Neural progenitor cell (in vitro differentiated cells): Measurements from ENCODE around the gene MEGF6. TPM values are rescaled to one million over a fixed set of nuclear protein-coding genes. Genes with fewer than 3 reads are reported as not detected.
"Not testable (repeated sequence)": the region's sequence is repeated elsewhere in the genome, so short reads cannot be mapped to it uniquely, and the experiment has no call there.

Experiments used
- DNase-seq: peaks from one replicate; pipeline ENCODE4 v3.0.0-alpha.2; 2016; ENCODE audit warnings: low spot score
- H2AFZ ChIP-seq: fragments of 200-600 bp; sonication (generic); replicated peaks from 2 replicates; pipeline ENCODE4 v1.6.1; 2016; ENCODE audit warnings: antibody characterized with exemption
- H3F3A ChIP-seq: fragments of 200-600 bp; sonication (generic); 2 replicates; pipeline ENCODE4 v1.6.1; 2016; ENCODE audit warnings: antibody characterized with exemption, low read depth
- H3K27ac ChIP-seq: fragments of 200-600 bp; sonication (generic); 2 replicates; pipeline ENCODE4 v1.5.1; 2016; ENCODE audit warnings: mild to moderate bottlenecking
- H3K27me3 ChIP-seq: fragments of 200-600 bp; sonication (generic); 2 replicates; pipeline ENCODE4 v1.6.1; 2016; ENCODE audit warnings: mild to moderate bottlenecking, moderate library complexity
- H3K36me3 ChIP-seq: fragments of 200-600 bp; sonication (generic); 2 replicates; pipeline ENCODE4 v1.5.1; 2016
- H3K4me1 ChIP-seq: fragments of 200-600 bp; sonication (generic); 2 replicates; pipeline ENCODE4 v1.6.1; 2016; ENCODE audit warnings: mixed run types
- H3K4me2 ChIP-seq: fragments of 200-600 bp; sonication (generic); 2 replicates; pipeline ENCODE4 v1.6.1; 2016
- H3K4me3 ChIP-seq: fragments of 200-600 bp; sonication (generic); 2 replicates; pipeline ENCODE4 v1.5.1; 2016
- H3K79me2 ChIP-seq: fragments of 200-600 bp; sonication (generic); 2 replicates; pipeline ENCODE4 v1.6.1; 2016; ENCODE audit warnings: low read depth
- H3K9ac ChIP-seq: fragments of 200-600 bp; sonication (generic); 2 replicates; pipeline ENCODE4 v1.6.1; 2016
- H3K9me3 ChIP-seq: fragments of 200-600 bp; sonication (generic); 2 replicates; pipeline ENCODE4 v1.5.1; 2016; ENCODE audit warnings: low read depth
- H4K20me1 ChIP-seq: fragments of 200-600 bp; sonication (generic); 2 replicates; pipeline ENCODE4 v1.6.1; 2016; ENCODE audit warnings: low read depth
- H3K27ac Mint-ChIP-seq: 3 replicates; pipeline ENCODE4 v1.8.0; 2021; ENCODE audit warnings: mixed read lengths
- H3K27me3 Mint-ChIP-seq: 2 replicates; pipeline ENCODE4 v1.8.0; 2022; ENCODE audit warnings: low read depth, mild to moderate bottlenecking, inconsistent platforms, moderate library complexity, mixed read lengths; ENCODE audit not compliant: insufficient read depth
- H3K36me3 Mint-ChIP-seq: 3 replicates; pipeline ENCODE4 v1.8.0; 2021; ENCODE audit warnings: mixed read lengths
- H3K4me1 Mint-ChIP-seq: 3 replicates; pipeline ENCODE4 v1.8.0; 2021; ENCODE audit warnings: mixed read lengths
- H3K4me3 Mint-ChIP-seq: 3 replicates; pipeline ENCODE4 v1.8.0; 2021; ENCODE audit warnings: mild to moderate bottlenecking, moderate library complexity, mixed read lengths
- H3K9me3 Mint-ChIP-seq: 3 replicates; pipeline ENCODE4 v1.8.0; 2020; ENCODE audit warnings: mixed read lengths
- EZH2 ChIP-seq: fragments of 200-600 bp; sonication (generic); IDR thresholded peaks from 2 replicates; pipeline ENCODE4 v1.6.1; 2017; ENCODE audit warnings: antibody characterized with exemption, mild to moderate bottlenecking, moderate library complexity
- EZH2phosphoT487 ChIP-seq: fragments of 200-600 bp; sonication (generic); IDR thresholded peaks from 2 replicates; pipeline ENCODE4 v1.6.1; 2017; ENCODE audit warnings: antibody characterized with exemption
- total RNA-seq: library from RNA; depleted of rRNA; stranded (reverse); fragments of >200 nt; gene quantifications from 2 replicates; pipeline ENCODE4 v1.2.3, GENCODE V29; 2015; ENCODE audit warnings: low replicate concordance
- TF ChIP-seq, protein P1 (sequence below): fragments of 200-600 bp; sonication (generic); IDR thresholded peaks from 2 replicates; pipeline ENCODE4 v1.5.1; 2017; ENCODE audit warnings: antibody characterized with exemption, mild to moderate bottlenecking

MEGF6 gene
- total RNA-seq, 1 donor from 2014 or later, result 1.7 TPM

DNA sequence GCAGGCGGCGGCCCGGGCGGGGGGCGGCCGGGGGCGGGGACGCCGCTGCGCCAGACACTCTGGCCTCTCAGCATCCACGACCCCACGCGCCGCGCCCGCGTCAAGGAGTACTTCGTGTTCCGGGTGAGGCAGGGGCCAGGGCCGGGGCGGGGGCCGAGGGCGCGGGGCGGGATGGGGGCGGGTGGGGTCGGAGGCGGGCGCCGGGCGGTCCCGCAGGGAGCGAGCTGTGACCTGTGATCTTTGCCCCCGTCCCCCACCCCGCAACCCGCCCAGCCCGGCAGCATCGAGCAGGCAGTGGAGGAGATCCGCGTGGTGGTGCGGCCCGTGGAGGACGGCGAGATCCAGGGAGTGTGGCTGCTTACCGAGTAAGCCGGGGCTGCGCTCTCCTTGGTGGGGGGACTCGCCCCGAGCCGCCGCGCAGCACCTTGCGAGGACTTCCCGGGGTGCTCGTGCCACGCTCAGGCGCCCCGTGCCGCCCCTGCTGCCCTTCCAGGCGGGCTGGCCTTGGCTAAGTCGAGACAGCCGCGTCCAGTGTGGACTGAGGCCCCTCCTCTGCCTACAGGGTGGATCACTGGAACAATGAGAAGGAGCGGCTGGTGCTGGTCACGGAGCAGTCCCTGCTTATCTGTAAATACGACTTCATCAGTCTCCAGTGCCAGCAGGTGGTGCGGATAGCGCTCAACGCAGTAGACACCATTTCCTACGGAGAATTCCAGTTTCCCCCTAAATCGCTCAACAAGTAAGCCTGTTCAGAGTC is 14.0 kb upstream of the MEGF6 start:
- peaks cover 4% of the 10 kb centered on the region for H3K36me3 Mint-ChIP-seq
- Histone ChIP-seq H2AFZ (no peak overlapping the region), H4K20me1 (peaks cover 6% of the 10 kb centered on the region), H3F3A (no peaks in the 10 kb centered on the region), H3K79me2 (peaks cover 10% of the 10 kb centered on the region), H3K27me3 (peaks cover 15% of the 10 kb centered on the region), H3K4me3 (peak overlapping the region; percentile 81), H3K9ac (peak overlapping the region; percentile 77), H3K4me1 (peaks cover 13% of the 10 kb centered on the region), H3K36me3 (no peaks in the 10 kb centered on the region), H3K9me3 (no peaks in the 10 kb centered on the region), H3K27ac (no peak overlapping the region), H3K4me2 (peak overlapping the region; percentile 100)
- H3K27me3 Mint-ChIP-seq, result peaks cover 3% of the 10 kb centered on the region
- no peak for TF ChIP-seq EZH2phosphoT487
- TF ChIP-seq, protein P1, sequence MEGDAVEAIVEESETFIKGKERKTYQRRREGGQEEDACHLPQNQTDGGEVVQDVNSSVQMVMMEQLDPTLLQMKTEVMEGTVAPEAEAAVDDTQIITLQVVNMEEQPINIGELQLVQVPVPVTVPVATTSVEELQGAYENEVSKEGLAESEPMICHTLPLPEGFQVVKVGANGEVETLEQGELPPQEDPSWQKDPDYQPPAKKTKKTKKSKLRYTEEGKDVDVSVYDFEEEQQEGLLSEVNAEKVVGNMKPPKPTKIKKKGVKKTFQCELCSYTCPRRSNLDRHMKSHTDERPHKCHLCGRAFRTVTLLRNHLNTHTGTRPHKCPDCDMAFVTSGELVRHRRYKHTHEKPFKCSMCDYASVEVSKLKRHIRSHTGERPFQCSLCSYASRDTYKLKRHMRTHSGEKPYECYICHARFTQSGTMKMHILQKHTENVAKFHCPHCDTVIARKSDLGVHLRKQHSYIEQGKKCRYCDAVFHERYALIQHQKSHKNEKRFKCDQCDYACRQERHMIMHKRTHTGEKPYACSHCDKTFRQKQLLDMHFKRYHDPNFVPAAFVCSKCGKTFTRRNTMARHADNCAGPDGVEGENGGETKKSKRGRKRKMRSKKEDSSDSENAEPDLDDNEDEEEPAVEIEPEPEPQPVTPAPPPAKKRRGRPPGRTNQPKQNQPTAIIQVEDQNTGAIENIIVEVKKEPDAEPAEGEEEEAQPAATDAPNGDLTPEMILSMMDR, result no peak
- TF ChIP-seq EZH2, result no peak
- no peak overlapping the region for H3K27ac Mint-ChIP-seq
- DNase-seq, result peak; percentile 77
- peaks cover 17% of the 10 kb centered on the region for H3K4me1 Mint-ChIP-seq
- peak overlapping the region; percentile 96 for H3K4me3 Mint-ChIP-seq
- no peaks in the 10 kb centered on the region for H3K9me3 Mint-ChIP-seq

GRCh38 chr1:3624200-3625136 is 13.2 kb upstream of the MEGF6 start, which contains the start of gene TPRG1L:
Gene TPRG1L (plus strand): TSS chr1:3625015. CDS start chr1:3625073, 58 bp downstream.
- Histone ChIP-seq H3K27ac (no peak within 1 kb of the TSS), H3K9ac (peak within 1 kb of the TSS; percentile 77), H2AFZ (peak within 1 kb of the TSS; percentile 75), H3K36me3 (no peaks in the 10 kb centered on the region), H3K79me2 (peaks cover 10% of the 10 kb centered on the region), H3K27me3 (peaks cover 21% of the 10 kb centered on the region), H3K4me2 (peak within 1 kb of the TSS; percentile 100), H4K20me1 (peaks cover 6% of the 10 kb centered on the region), H3K4me3 (peak within 1 kb of the TSS; percentile 81), H3K9me3 (no peaks in the 10 kb centered on the region), H3K4me1 (peaks cover 13% of the 10 kb centered on the region), H3F3A (no peaks in the 10 kb centered on the region)
- Mint-ChIP-seq H3K27ac (peak within 1 kb of the TSS; percentile 34), H3K27me3 (peaks cover 3% of the 10 kb centered on the region), H3K4me3 (peak within 1 kb of the TSS; percentile 96), H3K36me3 (peaks cover 4% of the 10 kb centered on the region), H3K4me1 (peaks cover 17% of the 10 kb centered on the region), H3K9me3 (no peaks in the 10 kb centered on the region)
- no peak for TF ChIP-seq EZH2phosphoT487
- peak; percentile 100 for DNase-seq

DNA sequence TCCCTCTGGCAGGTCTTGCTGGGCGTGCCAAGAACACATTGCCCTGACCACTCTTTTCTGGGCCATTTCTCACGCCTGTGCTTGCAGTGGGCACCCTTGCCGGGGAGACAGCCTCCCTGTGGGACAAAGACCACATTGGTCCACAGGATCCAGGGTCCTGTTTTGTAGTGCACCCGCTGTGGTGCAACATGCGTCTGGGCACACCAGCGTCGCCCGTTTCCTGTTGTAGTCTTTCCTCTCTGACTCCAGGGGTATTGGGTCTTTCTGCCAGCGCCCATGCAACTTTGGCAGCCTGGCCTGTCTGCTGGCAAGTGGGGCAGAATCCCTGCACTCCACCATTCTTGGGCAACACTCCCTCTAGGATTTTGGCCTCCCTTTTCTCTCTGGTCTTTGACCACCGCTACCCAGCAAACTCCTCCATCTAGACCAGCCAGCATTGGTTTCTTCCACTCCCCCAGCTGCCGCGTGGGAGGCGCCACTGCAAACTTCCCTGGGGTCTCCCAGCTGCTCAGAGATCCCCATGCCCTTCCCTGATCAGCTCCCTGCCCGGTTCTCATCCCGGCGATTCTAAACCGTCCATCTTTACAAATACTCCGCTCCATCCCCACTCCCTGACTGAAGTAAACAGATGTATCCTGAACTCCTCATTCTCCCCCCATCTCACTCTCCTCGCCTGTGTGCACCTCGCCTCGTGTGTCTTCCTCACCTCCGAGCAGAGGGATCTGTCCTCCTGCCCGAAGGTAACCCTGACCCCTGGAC is 12.3 kb upstream of the MEGF6 start:
- Histone ChIP-seq H3K9me3 (no peaks in the 10 kb centered on the region), H3K4me3 (peak overlapping the region; percentile 81), H4K20me1 (peaks cover 6% of the 10 kb centered on the region), H3K9ac (peak overlapping the region; percentile 65), H3K27me3 (peaks cover 21% of the 10 kb centered on the region), H2AFZ (peak overlapping the region; percentile 75), H3K4me2 (peak overlapping the region; percentile 99), H3F3A (no peaks in the 10 kb centered on the region), H3K27ac (no peak overlapping the region), H3K36me3 (no peaks in the 10 kb centered on the region), H3K79me2 (peaks cover 10% of the 10 kb centered on the region), H3K4me1 (peaks cover 13% of the 10 kb centered on the region)
- Mint-ChIP-seq H3K9me3 (no peaks in the 10 kb centered on the region), H3K36me3 (peaks cover 2% of the 10 kb centered on the region), H3K4me3 (peak overlapping the region; percentile 96), H3K27ac (no peak overlapping the region), H3K4me1 (peaks cover 22% of the 10 kb centered on the region), H3K27me3 (peaks cover 7% of the 10 kb centered on the region)
- no peak for DNase-seq
- TF ChIP-seq EZH2, result no peak
- TF ChIP-seq EZH2phosphoT487, result no peak
- TF ChIP-seq, protein P1, result no peak

- H3K36me3 ChIP-seq, H3K4me3 ChIP-seq, DNase-seq, H3K9ac ChIP-seq, H3K27me3 Mint-ChIP-seq, H3K9me3 ChIP-seq, H3K27ac ChIP-seq, H3K9me3 Mint-ChIP-seq, H4K20me1 ChIP-seq, H3K36me3 Mint-ChIP-seq, H3K4me2 ChIP-seq, H3F3A ChIP-seq, H3K27ac Mint-ChIP-seq, H2AFZ ChIP-seq: not testable (repeated sequence)
- Mint-ChIP-seq H3K4me3 (peak overlapping the region; percentile 96), H3K4me1 (peaks cover 22% of the 10 kb centered on the region)
- H3K27me3 ChIP-seq, result peaks cover 21% of the 10 kb centered on the region
- H3K4me1 ChIP-seq, result peaks cover 13% of the 10 kb centered on the region
- H3K79me2 ChIP-seq, result peaks cover 10% of the 10 kb centered on the region
Measured at GRCh38 chr1:3622102-3622501, 10.8 kb upstream of the MEGF6 start.
